HG03135 (cell line): ENCODE results near the gene ABCG4.

ENCODE experiments used
- ATAC-seq: cut with Tn5 transposase; IDR thresholded peaks from one replicate; pipeline ENCODE4 v1.9.1; 2021; ENCODE audit warnings: mild to moderate bottlenecking, moderate library complexity; ENCODE audit not compliant: unreplicated experiment

The ABCG4 gene

DNA sequence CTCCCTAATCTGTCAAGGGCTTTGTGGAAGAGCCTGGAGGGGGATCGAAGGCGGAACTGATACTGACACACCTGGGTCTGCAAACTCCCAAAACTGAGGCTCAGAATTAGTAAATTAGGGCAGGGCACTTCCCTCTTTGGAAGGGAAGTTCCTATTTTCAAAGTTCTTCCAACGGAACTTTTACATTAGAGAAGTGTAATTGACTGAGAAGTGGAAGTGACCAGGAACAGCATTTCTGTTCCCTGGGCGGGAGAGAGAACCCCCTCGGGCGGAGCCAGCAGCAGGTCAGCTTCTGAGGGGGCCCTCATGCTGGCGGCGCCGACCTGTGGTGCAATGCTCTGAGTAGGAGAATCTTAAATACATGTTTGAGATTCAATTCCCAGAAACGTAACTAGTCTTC is 56.2 kb downstream of the ABCG4 start:
- ATAC-seq, result no peak

DNA sequence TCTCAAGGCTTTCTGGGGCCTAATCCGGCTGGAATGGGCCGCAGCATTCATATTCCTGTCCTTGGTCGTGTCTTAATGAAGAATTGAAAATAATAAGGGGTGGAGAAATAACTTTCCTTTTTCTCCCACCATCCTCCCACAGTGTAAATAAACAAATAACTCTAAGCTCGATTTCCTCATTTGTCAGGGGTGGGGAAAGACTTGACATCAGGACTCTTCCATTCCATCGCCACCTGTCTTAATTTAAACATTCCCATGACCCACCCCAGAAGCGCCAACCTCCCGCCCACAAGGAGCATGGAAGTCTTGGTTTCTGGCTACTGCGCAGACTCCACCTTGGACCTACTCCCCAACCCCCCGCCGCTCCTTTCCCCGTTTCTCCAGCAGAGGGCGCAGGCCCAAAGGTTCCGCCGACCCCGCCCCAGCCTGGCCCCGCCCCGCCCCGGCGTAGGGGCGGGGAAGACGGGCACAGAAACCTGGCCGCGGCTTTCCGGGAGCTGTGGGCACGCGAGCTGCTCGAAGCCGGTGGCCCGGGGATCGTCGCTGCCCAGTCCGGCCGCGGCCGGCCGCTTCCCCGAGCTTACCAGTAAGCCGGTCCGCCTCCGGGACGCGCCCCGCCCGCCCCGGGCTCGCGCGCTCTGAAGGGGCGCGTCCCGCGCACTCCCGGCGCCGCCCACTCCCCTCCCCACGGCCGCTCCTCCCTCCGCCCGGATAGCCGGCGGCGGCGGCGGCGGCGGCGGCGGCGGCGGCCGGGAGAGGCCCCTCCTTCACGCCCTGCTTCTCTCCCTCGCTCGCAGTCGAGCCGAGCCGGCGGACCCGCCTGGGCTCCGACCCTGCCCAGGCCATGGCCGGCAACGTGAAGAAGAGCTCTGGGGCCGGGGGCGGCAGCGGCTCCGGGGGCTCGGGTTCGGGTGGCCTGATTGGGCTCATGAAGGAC is 57.0 kb downstream of the ABCG4 start, which contains the start of gene CBL:
Gene CBL (plus strand): TSS at position 766 of the 937 bp plus-strand sequence. CDS start 79 bp downstream, at position 845.
- peak; percentile 81 for ATAC-seq

DNA sequence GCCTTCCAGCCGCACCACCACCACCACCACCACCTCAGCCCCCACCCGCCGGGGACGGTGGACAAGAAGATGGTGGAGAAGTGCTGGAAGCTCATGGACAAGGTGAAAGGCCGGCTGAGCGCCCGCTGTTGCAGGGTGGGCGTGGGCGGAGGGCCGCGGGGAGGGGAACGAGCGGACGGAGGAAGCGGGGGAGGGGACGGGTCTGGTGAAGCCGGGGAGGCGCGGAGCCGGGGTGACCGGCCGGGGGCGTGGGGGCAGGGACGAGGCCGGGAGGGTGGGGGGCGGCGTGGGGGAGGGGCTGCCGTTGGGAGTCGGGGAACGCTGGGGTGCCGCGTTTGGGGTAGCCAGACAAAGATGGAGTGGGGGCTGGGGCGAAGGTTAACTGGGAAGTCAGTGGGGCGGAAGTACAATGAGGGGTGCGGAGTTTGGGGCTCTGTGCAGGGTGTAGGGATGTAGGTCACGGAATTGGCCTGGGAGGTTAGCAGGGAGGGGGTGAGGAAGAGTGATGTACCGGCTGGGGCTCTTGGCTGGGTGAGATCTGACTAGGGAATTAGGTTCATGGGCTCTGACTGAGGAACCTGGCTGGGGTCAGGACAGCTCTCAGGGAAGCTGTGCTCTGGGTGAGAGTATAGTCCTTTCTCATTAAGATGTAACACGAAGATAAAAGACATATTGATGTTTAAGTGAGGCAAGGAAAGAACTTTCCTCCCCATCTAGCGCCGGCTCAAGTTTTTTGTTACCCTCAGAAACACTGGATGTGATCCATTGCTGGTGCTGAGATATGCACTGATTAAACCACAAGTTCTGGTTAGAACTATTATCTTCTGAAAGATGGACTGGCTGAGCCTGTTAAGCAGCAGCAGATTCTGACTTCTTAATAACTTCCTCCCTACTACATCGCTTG is 57.9 kb downstream of the ABCG4 start:
- ATAC-seq, result peak; percentile 28

DNA sequence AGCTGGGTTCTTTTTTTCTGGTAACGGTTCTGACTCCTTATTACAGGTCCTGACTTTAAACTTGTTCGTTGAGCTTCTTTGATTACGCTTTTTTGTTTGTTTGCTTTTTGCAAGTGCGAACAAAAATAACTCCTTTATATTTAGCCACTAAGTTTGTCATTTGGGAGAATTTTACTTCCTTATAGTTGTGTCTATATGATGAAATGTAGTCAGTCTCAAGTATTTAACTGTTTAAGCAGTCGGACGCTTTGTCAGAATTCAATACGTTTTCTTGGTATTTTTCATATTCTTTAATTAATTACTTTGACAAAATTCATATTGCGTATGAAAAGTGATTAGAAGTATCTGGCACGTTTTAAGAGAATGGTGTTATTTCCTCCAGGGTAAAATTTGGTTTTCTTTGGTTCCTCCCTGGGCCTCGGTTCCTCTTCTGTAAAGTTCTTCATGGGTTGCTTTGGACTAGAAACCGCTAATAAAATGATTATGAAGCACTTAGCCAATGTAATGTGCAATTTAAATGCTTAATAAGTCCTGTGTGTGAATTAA is 58.6 kb downstream of the ABCG4 start:
- ATAC-seq, result no peak

DNA sequence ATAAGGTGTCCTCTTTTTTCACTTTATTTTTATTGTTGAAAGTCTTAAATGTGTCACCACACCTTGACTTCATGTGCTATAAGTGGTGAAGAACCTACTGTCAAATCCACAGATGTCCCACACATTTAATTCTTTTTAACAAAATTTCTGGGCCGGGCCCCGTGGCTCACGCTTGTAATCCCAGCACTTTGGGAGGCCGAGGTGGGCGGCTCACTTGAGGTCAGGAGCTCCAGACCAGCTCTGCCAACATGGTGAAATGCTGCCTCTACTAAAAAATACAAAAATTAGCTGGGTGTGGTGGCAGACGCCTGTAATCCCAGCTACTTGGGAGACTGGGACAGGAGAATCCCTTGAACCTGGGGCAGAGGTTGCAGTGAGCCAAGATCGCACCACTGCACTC is 60.3 kb downstream of the ABCG4 start:
- ATAC-seq, result no peak

DNA sequence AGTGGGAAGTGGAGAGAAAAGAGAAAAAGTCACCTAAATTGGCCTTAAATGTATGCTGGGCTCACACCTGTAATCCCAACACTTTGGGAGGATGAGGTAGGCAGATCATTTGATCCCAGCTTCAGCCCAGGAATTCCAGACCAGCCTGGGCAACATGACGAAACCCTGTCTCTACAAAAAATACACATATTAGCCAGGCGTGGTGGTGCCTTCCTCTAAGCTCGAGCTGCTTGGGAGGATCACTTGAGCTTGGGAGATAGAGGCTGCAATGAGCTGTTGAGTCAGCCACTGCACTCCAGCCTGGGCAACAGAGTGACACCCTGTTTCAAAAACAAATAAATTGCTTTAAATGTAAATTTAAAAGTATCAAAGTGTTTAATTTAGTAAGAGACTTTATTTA is 61.2 kb downstream of the ABCG4 start:
- ATAC-seq, result no peak
